Panc1 (cell line): ENCODE data around the gene PACSIN3.

ENCODE experiments used
- CTCF ChIP-seq: fragments of 450-650 bp; IDR thresholded peaks from 2 replicates; pipeline ENCODE4 v1.5.1; 2017; ENCODE audit warnings: mild to moderate bottlenecking
- POLR2AphosphoS5 ChIP-seq: IDR thresholded peaks from 2 replicates; pipeline ENCODE4 v1.6.1; 2012; ENCODE audit warnings: mild to moderate bottlenecking, low read depth, low read length, moderate library complexity
- REST ChIP-seq, 2 experiments: IDR thresholded peaks; 2 replicates each; pipeline ENCODE4 v1.6.1; 2011 to 2012; ENCODE audit warnings: low read depth in 2 of 2, control low read depth in 1 of 2, low read length in 1 of 2, mild to moderate bottlenecking in 1 of 2, moderate library complexity in 1 of 2; ENCODE audit not compliant: insufficient read depth in 1 of 2

GRCh38 chr11:47192111-47192510 lies 5.9 kb upstream of the PACSIN3 start:
- TF ChIP-seq REST (IDR thresholded peaks at IDR 0.05; ENCODE audit: insufficient read depth in 1 of 2, low read depth in 2 of 2, low read length in 1 of 2) (no peak), CTCF (no peak), POLR2AphosphoS5 (no peak)
